Stimulated activated CD4-positive, alpha-beta T cell treated with anti-CD3 and anti-CD28 coated beads, TNF-alpha, amount 100 ng/mL, for 4 hours (primary cell): Measurements from ENCODE around the gene PSMA5.
"Not testable (repeated sequence)": the region's sequence is repeated elsewhere in the genome, so short reads cannot be mapped to it uniquely, and the experiment has no call there.

Source experiments
- DNase-seq, 3 experiments: peaks; one replicate each; pipeline ENCODE4 v3.0.0-alpha.2; 2020; ENCODE audit warnings: low read depth in 3 of 3

The PSMA5 gene

DNA sequence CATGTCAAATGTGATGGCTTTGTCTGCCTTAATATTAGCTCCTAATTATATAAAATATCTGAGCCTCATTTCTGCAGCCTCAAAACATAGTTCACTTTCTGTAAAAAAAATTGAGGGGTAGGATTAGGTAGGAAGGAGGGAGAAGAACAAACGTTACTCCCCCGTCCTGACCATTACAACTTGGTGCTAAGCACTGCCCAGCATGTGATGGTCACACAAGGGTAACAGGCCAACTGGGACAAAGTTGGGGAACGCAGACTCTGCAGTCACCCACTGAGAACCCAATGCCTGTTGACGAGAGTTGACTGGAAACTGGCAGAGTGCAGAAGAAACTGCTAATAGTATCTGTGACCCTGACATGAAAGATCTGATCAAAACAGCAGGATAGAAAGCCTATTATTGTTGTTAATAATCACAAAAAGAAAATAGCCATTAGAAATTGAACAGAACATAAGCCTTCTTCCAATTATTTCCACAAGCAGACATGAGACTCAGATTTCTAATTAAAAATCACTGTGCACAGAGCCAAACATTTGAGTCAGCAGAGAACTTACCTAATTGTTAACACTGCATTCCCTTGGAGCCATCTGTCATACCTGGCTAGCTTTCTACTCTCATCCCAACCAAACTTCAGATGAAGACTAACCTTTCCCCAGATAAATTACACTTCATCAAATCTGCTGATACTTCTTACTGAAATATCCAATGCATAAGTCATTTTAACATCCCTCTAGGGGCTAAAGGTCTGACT is 34.0 kb downstream of the PSMA5 start:
- no peak for DNase-seq

DNA sequence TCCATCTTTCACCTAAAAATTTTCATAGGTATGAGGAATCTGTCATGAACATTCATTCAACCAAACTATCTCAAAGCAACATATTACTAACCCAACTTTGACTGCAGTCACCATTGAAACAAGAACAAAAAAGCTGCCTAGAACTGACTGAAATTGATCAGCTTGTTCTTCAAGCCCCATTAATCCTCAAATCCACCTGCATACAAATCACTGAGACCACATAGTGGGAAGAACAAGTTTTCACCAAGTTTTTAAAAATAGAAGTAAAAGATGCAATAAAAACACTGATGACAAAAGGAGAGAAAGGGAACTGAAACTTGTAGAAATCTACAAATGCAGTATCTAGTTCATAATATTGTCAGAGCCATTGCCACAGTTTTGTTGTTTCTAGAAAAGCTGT is 34.6 kb downstream of the PSMA5 start:
- DNase-seq = no peak

DNA sequence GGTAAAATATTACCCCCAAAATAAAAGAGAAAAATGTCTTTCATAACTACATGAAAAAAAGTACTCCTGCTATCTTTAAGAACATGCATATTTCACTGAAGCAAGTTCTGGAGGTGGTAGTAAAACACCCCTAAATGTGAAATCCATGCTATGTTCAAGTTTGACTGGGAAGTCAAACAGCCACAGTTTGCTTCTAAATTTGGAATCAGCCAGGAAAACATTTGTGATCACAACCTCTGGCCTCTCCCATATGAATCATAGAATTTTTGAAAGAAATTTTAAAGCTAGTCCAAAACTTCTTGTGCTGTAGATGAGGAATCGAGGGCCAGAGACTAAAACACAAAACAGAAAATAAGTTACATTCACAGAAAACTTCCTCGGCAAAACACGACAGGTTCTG is 35.1 kb downstream of the PSMA5 start:
- no peak for DNase-seq

DNA sequence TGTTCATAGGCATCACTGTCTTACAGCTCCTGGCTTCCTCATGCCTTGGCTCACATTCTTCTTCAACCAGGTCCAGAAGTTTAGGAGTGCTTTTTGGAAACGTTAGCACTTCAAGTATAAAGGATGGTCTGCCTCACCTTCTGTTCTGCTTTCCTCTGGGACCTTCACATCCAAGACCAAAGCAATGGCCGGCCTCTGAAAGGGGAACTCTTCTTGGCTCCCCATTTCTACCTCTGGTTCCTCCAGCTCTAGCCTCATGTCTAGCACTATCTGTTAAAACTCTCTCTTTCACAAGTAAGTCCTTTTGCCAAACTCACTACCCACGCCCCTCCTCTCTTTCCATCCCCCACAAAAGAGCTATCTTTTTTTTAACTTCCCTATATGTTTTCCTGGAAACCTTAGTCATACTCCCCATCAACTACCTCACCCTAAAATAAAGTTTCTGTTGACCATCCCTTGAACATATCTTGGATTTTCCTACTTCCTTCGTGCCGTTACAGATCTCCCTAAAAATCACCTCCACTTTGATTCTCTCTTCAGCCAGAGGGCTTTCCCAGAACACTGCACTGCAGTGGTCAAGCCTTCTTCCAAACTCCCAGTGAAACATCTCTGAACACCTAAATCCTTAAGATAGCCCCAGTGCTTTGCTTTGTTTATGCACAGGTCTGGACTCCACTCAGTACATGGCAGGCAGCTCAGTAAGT is 36.5 kb downstream of the PSMA5 start:
- DNase-seq = no peak

DNA sequence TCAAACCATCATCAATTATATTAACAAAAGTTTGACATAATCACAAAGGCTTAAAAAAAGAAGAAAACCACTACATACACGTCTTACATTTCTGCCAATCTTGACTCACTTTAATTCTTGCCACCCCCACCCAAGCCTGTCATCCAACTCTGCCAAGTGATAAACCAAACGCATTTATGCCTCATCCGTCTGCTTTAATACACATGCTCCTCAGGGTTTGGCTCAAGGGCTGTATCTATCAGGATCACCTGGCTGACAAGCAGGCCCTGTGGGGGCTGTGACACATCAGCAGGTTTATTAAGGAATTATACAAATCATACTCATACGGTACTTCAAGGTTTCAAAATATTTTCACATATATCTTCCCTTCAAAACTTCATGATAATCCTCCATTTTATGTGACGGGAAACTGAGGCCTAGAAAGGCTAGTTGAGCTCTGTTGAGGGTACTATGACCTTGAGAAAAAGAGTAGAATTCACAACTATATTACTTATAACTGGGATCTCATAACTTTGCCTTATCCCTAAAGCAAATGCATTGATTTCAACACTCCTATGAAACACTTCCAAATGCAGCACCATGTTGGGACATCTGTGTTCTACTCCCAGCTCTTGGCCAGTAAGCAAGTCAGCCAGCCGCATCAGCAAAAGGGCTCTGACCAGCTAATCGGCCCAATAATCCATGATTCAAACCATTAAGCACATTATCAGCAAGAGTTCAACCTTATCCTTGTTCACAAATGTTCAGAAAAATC is 37.2 kb downstream of the PSMA5 start:
- DNase-seq = no peak

DNA sequence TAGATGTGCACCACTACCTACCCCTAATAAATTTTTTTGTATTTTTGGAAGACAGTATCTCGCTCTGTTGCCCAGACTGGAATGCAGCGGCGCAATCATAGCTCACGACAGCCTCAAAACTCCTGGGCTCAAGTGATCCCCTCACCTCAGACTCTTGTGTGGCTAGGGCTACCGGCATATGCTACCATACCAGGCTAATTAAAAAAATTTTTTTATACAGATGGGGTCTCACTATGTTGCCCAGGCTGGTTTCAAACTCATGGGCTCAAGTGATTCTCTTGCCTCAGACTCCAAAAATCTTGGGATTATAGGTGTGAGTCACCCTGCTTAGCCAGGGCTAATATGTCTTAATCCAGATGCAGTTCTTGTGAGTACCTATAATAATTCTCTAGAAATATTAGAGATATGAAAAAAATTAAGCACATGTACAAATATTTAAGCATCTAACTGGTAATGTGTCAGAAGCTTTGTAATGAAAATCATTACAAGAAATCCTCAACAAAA is 38.0 kb downstream of the PSMA5 start:
- DNase-seq = no peak

DNA sequence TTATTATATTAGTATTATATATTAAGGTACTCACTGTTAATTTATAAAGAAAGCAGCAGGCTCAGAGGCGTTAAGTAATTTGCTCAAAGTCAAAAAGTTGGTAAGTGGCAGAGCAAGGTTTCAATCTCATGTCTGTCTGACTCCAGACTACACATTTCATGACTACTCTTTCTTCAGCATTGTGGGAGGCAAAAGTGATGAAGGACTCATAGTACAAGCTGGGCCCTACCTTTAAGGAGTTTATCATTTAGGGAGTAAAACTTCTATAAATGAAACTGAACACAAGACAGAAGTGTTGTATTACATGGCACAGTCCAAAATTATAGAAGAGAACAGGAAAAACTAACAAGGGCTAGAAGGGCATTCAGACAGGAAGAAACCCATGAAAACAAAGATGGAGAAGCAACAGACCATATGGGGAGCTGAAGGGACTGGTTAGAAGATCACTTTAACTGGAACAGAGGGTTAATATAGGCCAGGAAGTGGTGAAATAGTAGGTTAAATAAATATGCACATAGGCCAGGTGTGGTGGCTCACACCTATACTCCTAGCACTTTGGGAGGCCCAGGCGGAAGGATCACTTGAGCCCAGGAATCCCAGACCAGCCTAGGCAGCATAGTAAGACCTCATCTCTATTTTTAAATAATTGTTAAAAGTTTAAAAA is 40.1 kb downstream of the PSMA5 start:
- DNase-seq = no peak

DNA sequence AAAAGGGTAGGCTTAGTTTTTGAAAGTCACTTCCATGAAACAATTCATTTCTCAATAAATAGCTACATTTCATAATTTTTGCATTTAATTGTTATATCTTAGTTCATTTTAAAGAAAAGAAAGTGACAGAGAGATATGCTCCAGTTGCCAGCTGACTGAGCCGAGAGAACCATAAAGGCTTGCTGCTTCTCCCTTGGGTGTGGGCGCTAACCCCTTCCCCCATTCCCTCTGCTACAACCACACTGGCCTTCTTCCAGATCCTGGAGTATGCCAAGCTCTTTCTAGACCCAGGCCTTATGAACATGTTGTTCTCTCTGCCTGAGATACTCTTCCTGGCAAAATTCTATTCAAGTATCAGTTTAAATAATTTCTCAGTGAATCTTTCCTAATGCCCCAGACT is 40.8 kb downstream of the PSMA5 start:
- DNase-seq = no peak

DNA sequence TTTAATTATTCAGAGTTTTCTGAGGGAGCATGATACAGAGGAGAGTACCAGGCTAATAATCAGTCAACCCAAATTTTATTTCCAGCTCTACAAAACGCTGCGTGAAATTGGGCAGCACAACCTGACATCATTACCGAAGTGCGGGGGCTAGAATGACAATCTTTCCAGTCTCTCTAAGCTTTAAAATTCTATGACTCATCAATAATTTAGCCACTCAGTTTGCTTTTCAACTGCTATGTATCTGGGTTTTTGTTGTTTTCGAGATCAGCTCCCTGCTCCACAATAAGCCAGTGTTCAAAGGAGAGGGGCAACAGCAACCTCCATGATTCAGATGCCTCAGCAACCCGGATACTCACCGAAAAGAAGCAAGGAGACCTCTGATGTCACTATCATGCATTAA is 42.4 kb downstream of the PSMA5 start:
- no peak for DNase-seq

DNA sequence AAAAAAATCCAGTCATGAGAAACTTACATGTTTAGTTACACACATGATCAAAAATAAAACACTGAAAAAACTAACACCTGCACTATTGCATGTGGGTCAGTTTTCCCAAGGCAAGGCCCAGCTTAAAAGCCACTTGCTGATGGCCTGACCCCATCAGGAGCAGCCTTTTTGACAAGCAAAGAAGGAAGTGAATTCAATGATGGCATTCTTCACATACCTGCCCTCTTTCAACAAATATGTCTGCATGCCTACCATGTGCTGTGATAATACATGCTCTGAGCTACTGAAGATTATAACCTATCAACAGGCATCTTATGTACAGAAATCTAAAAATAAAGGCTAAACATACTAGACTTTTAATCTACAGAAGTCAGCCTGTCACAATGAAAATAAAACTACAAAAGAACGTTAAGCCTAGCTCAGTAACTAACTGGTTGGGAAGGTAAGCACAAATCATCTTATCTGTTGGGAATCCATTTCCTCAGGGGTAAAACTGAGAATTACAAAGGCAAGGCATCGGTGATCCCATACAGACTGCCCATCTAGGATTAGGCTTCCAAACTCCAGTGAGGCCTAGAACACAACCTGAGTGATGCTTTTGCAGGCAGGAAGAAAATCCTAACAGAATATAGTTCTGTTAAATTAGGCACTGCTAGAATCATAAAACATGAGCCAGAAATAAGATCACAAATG is 43.0 kb downstream of the PSMA5 start:
- no peak for DNase-seq

DNA sequence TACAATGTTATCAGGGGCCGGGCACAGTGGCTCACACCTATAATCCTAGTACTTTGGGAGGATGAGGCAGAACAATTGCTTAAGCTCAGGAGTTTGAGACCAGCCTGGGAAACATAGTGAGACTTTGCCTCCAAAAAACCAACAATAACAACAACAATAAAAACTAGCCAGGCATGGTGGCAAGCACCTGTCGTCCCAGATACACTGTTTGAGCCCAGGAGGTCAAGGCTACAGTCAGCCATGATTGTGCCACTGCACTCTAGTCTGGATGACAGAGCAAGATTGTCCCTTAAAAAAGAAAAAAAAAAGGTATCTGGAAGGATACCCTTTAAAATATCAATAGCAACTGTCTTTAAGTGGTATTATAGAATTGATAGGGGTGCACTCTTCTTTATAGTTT is 44.7 kb downstream of the PSMA5 start:
- DNase-seq = no peak

DNA sequence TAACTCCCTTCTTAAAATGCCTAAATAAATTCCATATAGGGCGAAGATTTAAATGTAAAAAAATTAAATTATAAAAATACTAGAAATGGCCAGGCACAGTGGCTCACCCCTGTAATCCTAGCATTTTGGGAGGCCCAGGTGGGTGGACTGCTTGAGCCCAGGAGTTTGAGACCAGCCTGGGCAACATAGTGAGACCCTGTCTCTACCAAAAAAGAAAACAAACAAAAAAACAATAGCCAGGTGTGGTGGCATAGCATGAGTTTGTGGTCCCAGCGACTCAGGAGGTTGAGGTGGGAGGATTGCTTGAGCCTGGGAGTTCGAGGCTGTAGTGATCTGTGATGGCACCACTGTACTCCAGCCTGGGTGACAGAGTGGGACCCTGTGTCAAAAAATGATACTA is 46.3 kb downstream of the PSMA5 start:
- no peak for DNase-seq

DNA sequence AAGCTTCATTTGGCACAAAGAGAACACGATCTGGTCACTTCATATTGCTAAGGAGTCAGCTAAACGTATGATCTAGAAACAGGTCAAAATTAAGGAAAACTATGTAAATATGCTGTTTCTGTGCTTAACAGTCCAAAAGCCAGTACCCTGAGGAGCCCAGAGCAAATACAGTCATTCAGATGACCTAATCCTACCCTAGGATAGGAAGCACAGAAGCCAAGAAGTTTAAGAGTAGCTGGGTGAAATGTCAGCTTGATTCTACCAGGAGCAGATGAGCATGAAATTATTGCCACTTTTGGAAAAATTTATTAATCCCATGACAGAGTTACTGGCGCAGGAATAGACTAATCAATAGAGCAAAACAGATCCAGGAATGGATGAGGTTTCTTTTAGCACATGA is 46.8 kb downstream of the PSMA5 start:
- no peak for DNase-seq

DNA sequence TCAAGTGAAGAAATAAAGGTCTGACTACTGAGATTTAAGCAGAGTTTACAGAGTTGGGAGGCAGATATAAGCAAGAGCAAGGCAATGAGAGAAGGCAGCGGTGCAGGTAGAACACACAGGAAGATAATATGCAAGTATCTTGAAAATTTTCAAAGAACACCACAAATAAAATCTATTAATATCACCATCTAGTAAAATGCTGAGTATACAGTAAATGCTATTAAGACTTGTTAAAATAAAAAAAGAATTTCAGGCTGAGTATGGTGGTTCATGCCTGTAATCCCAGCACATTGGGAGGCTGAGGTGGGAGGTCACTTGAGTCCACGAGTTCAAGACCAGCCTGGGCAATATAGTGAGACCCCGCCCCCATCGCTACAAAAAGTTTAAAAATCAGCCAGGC is 48.5 kb downstream of the PSMA5 start:
- DNase-seq = no peak

DNA sequence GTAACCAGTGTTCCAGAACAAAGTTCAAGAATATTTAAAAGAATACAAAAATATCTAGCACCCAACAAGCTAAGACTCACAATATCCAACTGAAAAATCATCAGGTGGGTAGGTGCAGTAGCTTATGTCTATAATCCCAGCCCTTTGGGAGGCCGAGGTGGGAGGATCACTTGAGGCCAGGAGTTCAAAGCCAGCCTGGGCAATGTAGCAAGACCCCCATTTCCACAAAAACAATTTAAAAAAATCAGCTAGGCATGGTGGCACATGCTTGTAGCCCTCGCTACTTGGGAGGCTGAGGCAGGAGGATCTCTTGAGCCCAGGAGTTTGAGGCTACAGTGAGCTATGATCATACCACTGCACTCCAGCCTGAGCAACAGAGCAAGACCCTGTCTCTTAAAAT is 52.6 kb downstream of the PSMA5 start:
- DNase-seq = not testable (repeated sequence)

DNA sequence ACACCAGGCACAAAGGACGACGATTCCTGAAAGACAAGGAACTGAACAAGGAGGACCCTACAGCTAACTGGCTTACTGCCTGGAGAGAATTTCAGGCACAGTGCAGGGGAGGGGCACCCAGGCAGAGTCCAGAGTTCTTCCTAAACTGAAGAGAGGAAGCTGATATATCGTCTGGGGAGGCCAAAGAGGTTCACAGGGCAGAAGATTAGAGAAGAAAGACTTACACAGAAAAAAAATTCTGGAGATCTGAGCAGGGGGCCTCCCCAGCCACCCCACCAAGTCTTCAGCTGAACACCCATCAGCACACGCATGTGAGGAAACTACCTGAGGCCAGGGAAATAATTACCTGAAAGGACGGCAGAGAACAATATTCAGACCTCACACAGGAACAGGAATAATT is 53.1 kb downstream of the PSMA5 start:
- DNase-seq = no peak

DNA sequence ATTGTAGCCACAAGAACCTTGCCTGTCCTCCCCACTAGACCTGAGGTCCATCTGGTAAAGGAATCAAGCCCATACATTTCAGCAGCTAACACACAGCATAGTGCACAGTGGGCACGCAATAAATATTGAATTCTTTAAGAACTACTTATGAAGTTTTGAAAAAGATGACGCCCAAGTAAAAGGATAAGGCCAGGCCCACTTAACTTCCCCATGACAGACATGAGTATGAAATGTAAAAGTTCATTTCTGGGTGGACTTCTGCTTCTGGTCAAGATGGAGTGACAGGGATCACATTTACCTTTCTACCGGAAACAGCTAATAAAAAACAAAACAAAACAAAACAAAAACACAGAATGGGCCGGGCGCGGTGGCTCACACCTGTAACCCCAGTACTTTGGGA is 54.0 kb downstream of the PSMA5 start:
- DNase-seq = no peak

DNA sequence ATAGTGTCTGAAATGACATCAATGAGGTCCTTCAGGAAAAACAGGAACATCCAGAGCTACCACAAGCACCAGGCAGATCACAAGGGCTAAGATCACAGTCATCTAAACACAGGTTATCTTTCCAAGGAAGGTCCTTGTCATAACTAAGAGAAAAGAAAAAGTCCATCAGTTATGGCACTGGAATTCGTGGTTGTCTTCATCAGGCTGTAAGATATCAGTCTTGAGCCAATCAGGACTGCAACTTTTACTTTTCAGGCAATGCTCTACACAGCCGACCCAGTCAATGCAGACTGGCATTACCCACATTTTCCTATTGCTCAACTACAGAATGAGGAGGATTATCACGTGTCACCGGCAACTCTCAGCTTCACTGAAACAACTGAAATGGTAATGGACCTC is 54.9 kb downstream of the PSMA5 start:
- no peak for DNase-seq

DNA sequence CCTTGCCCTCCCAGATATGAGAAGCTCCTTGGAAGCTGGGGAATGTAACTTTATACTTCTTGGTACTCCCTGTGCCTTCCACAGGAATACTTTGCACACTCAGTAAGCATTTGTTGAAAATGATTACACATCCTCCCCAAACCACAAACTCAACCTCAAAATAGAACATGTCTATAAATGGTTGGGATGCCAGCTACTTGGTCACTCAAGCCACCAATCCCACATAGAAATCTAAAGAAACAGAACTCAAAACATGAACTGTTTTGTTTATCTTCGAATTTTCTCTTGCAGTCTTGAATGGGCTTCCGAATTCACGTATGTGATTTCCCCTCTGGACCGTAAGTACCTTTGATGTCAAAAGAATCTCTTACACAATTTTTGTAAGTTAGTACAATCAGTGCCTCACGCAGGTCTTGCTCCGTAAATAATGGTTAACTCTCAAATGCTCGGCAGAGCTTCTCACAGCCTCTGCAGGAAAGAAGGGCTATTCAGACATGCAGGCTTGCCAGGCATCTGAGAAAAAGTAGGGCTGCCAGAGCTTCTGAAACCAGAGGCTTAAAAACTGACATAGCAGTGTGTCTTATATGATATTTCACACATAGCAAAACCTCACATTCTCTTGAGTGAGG is 55.4 kb downstream of the PSMA5 start:
- DNase-seq = no peak

DNA sequence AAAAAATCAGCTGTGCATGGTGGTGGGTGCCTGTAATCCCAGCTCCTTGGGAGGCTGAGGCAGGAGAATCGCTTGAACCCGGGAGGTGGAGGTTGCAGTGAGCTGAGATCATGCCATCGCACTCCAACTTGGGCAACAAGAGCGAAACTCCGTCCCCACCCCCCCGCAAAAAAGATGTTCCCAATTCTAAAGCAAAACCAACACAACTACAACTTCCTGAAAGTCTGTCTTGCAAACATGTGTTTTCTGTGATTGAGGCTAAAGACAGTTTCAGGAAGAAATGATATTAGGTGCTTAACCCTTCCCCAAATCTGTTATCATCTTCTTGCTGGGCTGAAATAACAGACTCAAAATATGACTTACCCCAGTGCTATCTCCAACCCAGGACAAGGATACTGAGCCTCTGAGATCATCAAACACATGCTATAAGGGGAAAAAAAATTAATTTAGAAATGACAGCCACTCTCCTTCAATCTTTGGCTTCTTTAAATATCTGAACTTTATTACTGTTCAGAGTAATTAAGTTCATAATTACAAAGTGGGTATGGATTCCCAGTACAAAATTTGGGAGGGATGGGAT is 57.0 kb downstream of the PSMA5 start:
- no peak for DNase-seq

DNA sequence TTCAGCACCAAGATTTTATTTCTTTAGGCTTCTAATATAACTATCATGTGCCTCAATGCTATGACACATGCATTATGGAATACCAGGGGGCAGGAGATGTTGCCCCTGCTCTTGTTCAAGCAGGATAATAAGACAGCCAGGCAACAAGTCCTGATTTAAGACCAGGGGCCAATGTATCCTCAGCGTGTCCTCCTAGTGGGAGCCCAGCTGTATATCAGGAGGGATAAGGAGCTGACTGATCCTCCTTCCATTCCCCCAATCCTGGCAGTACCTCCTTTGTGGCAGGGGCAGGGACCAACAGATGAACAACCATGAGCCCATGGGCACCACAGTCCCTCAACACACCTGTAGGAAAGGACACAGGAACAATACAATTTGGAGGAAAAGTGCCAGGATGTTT is 57.8 kb downstream of the PSMA5 start:
- DNase-seq = no peak
